ENCODE measurements around the gene LAPTM5. TPM values are rescaled to one million over a fixed set of nuclear protein-coding genes. Genes with fewer than 3 reads are reported as not detected.

The LAPTM5 gene
- total and polyA plus RNA-seq, 5 donors from 2014 or later, result 552 to 687 (median 589) TPM

DNA sequence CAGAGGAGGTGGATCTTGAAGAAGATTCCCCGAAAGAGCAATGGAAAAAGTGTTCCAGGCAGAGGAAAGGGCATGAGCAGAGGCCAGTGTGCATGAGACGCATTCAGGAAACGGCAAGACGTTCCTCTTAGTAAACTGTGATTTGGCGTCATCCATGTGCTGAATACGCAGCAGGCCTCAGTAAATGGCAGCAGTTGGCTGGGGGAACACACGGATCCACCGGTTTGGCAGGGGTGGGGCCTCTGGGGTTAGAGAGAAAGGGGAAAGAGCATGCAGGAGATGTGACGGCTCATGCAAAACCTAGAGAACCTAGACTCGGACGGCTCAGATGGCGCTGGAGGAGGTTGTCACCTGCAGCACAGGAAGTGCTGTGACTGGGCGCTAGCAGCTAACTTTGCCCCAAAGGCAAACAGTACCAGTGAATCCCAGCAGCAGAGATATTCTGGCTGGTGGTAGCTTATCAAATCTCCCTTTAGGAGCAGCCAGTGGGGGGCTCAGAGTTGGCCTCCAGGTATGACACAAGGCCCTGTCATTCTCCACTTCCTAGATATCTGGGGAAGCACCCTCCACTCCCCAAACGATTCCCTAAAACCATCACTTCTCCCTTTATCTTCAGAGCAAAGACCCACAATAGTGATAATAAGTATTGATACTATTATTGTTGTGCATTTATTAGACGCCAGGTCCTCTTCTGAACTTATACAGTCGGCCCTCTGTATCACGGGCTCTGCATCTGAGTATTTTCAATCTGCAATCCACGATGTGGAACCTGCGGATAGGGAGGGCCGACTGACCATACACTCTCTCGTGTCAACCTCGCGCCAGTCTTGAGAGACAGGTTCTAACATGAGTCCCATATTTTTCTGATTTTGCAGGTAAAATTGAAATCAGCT, 7.6 kb downstream of the LAPTM5 start:
- H3K36me3 ChIP-seq (ENCODE audit: control insufficient read depth, insufficient read depth, low read length), result peaks cover 22% of the 10 kb centered on the region
- Mint-ChIP-seq H3K4me1 (peaks cover 13 to 100% (median 76%) of the 10 kb centered on the region in 4 donors), H3K4me3 (peak overlapping the region; percentile 77 to 99 (median 92)), H3K27ac (peak overlapping the region; percentile 97 to 98 (median 98)), H3K27me3 (peaks cover 4% of the 10 kb centered on the region), H3K9me3 (no peaks in the 10 kb centered on the region), H3K36me3 (peaks cover 44% of the 10 kb centered on the region)
- peak overlapping the region; percentile 94 for H3K27ac ChIP-seq (ENCODE audit: insufficient read depth, low read length, poor library complexity, severe bottlenecking)
- DNase-seq (peak; percentile 57 to 90 (median 74)), ATAC-seq (ENCODE audit: low read depth in 2 of 2) (peak; percentile 74 to 75)
- no peaks in the 10 kb centered on the region for H3K27me3 ChIP-seq (ENCODE audit: control insufficient read depth, insufficient read depth, low read length)
- peaks cover 100% of the 10 kb centered on the region for H3K4me1 ChIP-seq (ENCODE audit: control insufficient read depth, insufficient read depth, low read length, poor library complexity, severe bottlenecking)
- H3K4me3 ChIP-seq (ENCODE audit: low read depth, low read length), result peak overlapping the region; percentile 74
- H3K9me3 ChIP-seq (ENCODE audit: control insufficient read depth in 2 of 2, low read length in 2 of 2), result no peaks in the 10 kb centered on the region

GRCh38 chr1:30748699-30749401, 8.7 kb downstream of the LAPTM5 start:
- Mint-ChIP-seq H3K9me3 (no peaks in the 10 kb centered on the region), H3K36me3 (peaks cover 42% of the 10 kb centered on the region), H3K27ac (peak overlapping the region; percentile 97 to 98 (median 98)), H3K27me3 (peaks cover 2% of the 10 kb centered on the region), H3K4me3 (peak overlapping the region; percentile 77 to 99 (median 92)), H3K4me1 (peaks cover 12 to 100% (median 80%) of the 10 kb centered on the region in 4 donors)
- H3K27ac ChIP-seq (ENCODE audit: insufficient read depth, low read length, poor library complexity, severe bottlenecking), result peak overlapping the region; percentile 94
- H3K4me1 ChIP-seq (ENCODE audit: control insufficient read depth, insufficient read depth, low read length, poor library complexity, severe bottlenecking), result peaks cover 100% of the 10 kb centered on the region
- peak overlapping the region; percentile 74 for H3K4me3 ChIP-seq (ENCODE audit: low read depth, low read length)
- H3K27me3 ChIP-seq (ENCODE audit: control insufficient read depth, insufficient read depth, low read length), result no peaks in the 10 kb centered on the region
- DNase-seq, result no peak
- ATAC-seq (ENCODE audit: low read depth in 2 of 2), result no peak
- H3K9me3 ChIP-seq (ENCODE audit: control insufficient read depth in 2 of 2, low read length in 2 of 2), result no peaks in the 10 kb centered on the region
- peaks cover 22% of the 10 kb centered on the region for H3K36me3 ChIP-seq (ENCODE audit: control insufficient read depth, insufficient read depth, low read length)

- ATAC-seq (ENCODE audit: low read depth in 2 of 2), result no peak
- H3K4me3 ChIP-seq (ENCODE audit: low read depth, low read length), result peak overlapping the region; percentile 74
- H3K9me3 ChIP-seq (ENCODE audit: control insufficient read depth in 2 of 2, low read length in 2 of 2), result no peaks in the 10 kb centered on the region
- H3K4me1 Mint-ChIP-seq, result peaks cover 12 to 100% (median 80%) of the 10 kb centered on the region in 4 donors
- H3K4me1 ChIP-seq (ENCODE audit: control insufficient read depth, insufficient read depth, low read length, poor library complexity, severe bottlenecking), result peaks cover 100% of the 10 kb centered on the region
- peak overlapping the region; percentile 94 for H3K27ac ChIP-seq (ENCODE audit: insufficient read depth, low read length, poor library complexity, severe bottlenecking)
- H3K36me3 ChIP-seq (ENCODE audit: control insufficient read depth, insufficient read depth, low read length), result peaks cover 22% of the 10 kb centered on the region
- peak overlapping the region; percentile 97 to 98 (median 98) for H3K27ac Mint-ChIP-seq
- no peak for DNase-seq
- H3K4me3 Mint-ChIP-seq, result peak overlapping the region; percentile 77 to 99 (median 92)
- no peaks in the 10 kb centered on the region for H3K9me3 Mint-ChIP-seq
- H3K36me3 Mint-ChIP-seq, result peaks cover 41% of the 10 kb centered on the region
- no peaks in the 10 kb centered on the region for H3K27me3 ChIP-seq (ENCODE audit: control insufficient read depth, insufficient read depth, low read length)
- peaks cover 5% of the 10 kb centered on the region for H3K27me3 Mint-ChIP-seq
Observed at GRCh38 chr1:30748098-30748698, 9.4 kb downstream of the LAPTM5 start.

DNA sequence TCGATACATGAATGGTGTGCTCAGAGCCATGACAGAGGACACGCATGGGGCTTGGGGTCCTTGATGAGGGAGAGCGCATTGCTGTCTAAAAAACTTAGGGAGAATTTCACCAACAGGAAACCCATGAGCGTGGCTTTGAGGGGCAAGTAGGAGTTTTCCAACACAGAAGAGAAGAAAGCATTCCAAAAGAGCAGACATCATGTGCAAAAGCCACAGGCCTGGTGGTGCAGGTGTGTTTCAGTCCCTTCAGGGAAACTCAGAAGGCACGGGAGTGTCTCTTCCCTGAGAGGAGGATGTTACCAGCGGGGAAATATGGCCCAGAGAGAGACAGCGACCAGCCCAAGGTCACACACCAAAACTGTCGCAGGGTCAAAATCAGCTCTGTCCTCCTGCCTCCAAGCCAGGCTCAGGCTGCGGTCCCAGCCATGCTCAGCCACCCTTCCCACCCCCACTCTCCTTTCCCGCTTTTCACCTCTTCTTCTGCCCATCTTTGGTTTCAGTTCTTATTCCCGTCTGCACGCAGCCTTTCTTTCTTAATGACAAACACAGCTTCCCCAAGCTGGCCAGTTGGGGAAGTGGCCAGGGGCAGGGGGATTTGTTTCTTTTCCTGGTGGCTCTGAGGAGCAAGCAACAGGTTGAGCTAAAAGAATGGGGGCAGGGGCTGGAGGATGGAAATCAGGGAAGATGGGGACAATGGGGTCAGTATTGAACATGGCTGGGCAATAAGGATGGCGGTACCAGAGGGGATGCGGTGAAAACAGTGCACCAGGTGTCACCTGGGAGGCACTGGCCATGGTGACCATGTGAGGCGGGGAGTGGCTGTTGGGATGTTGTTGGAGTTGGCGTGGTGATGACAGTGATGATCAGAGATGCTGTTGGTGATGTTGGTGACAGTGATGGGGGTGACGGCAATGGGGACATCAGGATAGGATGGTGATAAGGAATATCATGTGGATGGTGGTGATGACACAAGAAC, 10.3 kb downstream of the LAPTM5 start:
- Mint-ChIP-seq H3K4me1 (peaks cover 12 to 100% (median 80%) of the 10 kb centered on the region in 4 donors), H3K36me3 (peaks cover 38% of the 10 kb centered on the region), H3K9me3 (no peaks in the 10 kb centered on the region), H3K27ac (peak overlapping the region; percentile 97 to 98 (median 98)), H3K4me3 (peak overlapping the region; percentile 77 to 99 (median 92)), H3K27me3 (peaks cover 5% of the 10 kb centered on the region)
- Histone ChIP-seq H3K27me3 (ENCODE audit: control insufficient read depth, insufficient read depth, low read length) (no peaks in the 10 kb centered on the region), H3K36me3 (ENCODE audit: control insufficient read depth, insufficient read depth, low read length) (peaks cover 19% of the 10 kb centered on the region), H3K4me1 (ENCODE audit: control insufficient read depth, insufficient read depth, low read length, poor library complexity, severe bottlenecking) (peaks cover 100% of the 10 kb centered on the region), H3K9me3 (ENCODE audit: control insufficient read depth in 2 of 2, low read length in 2 of 2) (no peaks in the 10 kb centered on the region), H3K4me3 (ENCODE audit: low read depth, low read length) (peak overlapping the region; percentile 51), H3K27ac (ENCODE audit: insufficient read depth, low read length, poor library complexity, severe bottlenecking) (peak overlapping the region; percentile 94)
- no peak for ATAC-seq (ENCODE audit: low read depth in 2 of 2)
- no peak for DNase-seq

- peaks cover 100% of the 10 kb centered on the region for H3K4me1 ChIP-seq (ENCODE audit: control insufficient read depth, insufficient read depth, low read length, poor library complexity, severe bottlenecking)
- H3K9me3 ChIP-seq (ENCODE audit: control insufficient read depth in 2 of 2, low read length in 2 of 2), result no peaks in the 10 kb centered on the region
- peaks cover 44% of the 10 kb centered on the region for H3K36me3 Mint-ChIP-seq
- H3K27me3 Mint-ChIP-seq, result peaks cover 5% of the 10 kb centered on the region
- ATAC-seq (ENCODE audit: low read depth in 2 of 2) (no peak), DNase-seq (no peak)
- H3K27ac ChIP-seq (ENCODE audit: insufficient read depth, low read length, poor library complexity, severe bottlenecking), result peak overlapping the region; percentile 94
- H3K27ac Mint-ChIP-seq, result peak overlapping the region; percentile 97 to 98 (median 98)
- H3K27me3 ChIP-seq (ENCODE audit: control insufficient read depth, insufficient read depth, low read length), result no peaks in the 10 kb centered on the region
- H3K36me3 ChIP-seq (ENCODE audit: control insufficient read depth, insufficient read depth, low read length), result peaks cover 23% of the 10 kb centered on the region
- H3K4me3 Mint-ChIP-seq, result peak overlapping the region; percentile 77 to 99 (median 92)
- peaks cover 12 to 100% (median 80%) of the 10 kb centered on the region in 4 donors for H3K4me1 Mint-ChIP-seq
- peak overlapping the region; percentile 51 for H3K4me3 ChIP-seq (ENCODE audit: low read depth, low read length)
- no peaks in the 10 kb centered on the region for H3K9me3 Mint-ChIP-seq
Observed at GRCh38 chr1:30746212-30747032, 11.2 kb downstream of the LAPTM5 start.

- Histone ChIP-seq H3K9me3 (ENCODE audit: control insufficient read depth in 2 of 2, low read length in 2 of 2) (no peaks in the 10 kb centered on the region), H3K27ac (ENCODE audit: insufficient read depth, low read length, poor library complexity, severe bottlenecking) (peak overlapping the region; percentile 94), H3K4me1 (ENCODE audit: control insufficient read depth, insufficient read depth, low read length, poor library complexity, severe bottlenecking) (peaks cover 100% of the 10 kb centered on the region), H3K27me3 (ENCODE audit: control insufficient read depth, insufficient read depth, low read length) (no peaks in the 10 kb centered on the region), H3K4me3 (ENCODE audit: low read depth, low read length) (peak overlapping the region; percentile 51), H3K36me3 (ENCODE audit: control insufficient read depth, insufficient read depth, low read length) (peaks cover 29% of the 10 kb centered on the region)
- peaks cover 5% of the 10 kb centered on the region for H3K27me3 Mint-ChIP-seq
- no peaks in the 10 kb centered on the region for H3K9me3 Mint-ChIP-seq
- H3K4me1 Mint-ChIP-seq, result peaks cover 12 to 100% (median 81%) of the 10 kb centered on the region in 4 donors
- H3K36me3 Mint-ChIP-seq, result peaks cover 50% of the 10 kb centered on the region
- no peak for DNase-seq
- H3K4me3 Mint-ChIP-seq, result peak overlapping the region; percentile 77 to 99 (median 92)
- no peak for ATAC-seq (ENCODE audit: low read depth in 2 of 2)
- H3K27ac Mint-ChIP-seq, result peak overlapping the region; percentile 97 to 98 (median 98)
Observed at GRCh38 chr1:30745834-30746208, 11.8 kb downstream of the LAPTM5 start.
